HepG2 (cell line): ENCODE results near the gene CBFA2T2. TPM values are rescaled to one million over a fixed set of nuclear protein-coding genes. Genes with fewer than 3 reads are reported as not detected.

Experiments
- AHR ChIP-seq: IDR thresholded peaks from 2 replicates; pipeline ENCODE4 v1.6.1; 2018; ENCODE audit warnings: missing genetic modification reagents, missing compliant biosample characterization
- DR1 ChIP-seq: sonication (generic); formaldehyde crosslinking; IDR thresholded peaks from 2 replicates; pipeline ENCODE4 v1.8.0; 2021; ENCODE audit warnings: mild to moderate bottlenecking, missing genetic modification reagents, inconsistent platforms
- E2F2 ChIP-seq: sonication (generic); formaldehyde crosslinking; IDR thresholded peaks from 2 replicates; pipeline ENCODE4 v1.4.0; 2020; ENCODE audit warnings: missing genetic modification reagents, borderline replicate concordance
- EP300 ChIP-seq, 3 experiments: sonication (generic) in 1 of 3; formaldehyde crosslinking in 1 of 3; IDR thresholded peaks; 2 replicates each; pipeline versions ENCODE4 v1.5.1 to v1.6.1; 2011 to 2020; ENCODE audit warnings: low read depth in 2 of 3, low read length in 2 of 3, borderline replicate concordance in 1 of 3, improper control_type of control experiment in 1 of 3, mild to moderate bottlenecking in 1 of 3, missing genetic modification reagents in 1 of 3, moderate library complexity in 1 of 3
- ERF ChIP-seq: IDR thresholded peaks from 2 replicates; pipeline ENCODE4 v1.6.1; 2018; ENCODE audit warnings: missing biosample characterization, missing genetic modification reagents
- FOXM1 ChIP-seq: sonication (generic); formaldehyde crosslinking; IDR thresholded peaks from 2 replicates; pipeline ENCODE4 v1.5.0; 2020; ENCODE audit warnings: missing genetic modification reagents
- GATAD2A ChIP-seq: IDR thresholded peaks from 2 replicates; pipeline ENCODE4 v1.6.1; 2016
- JUND ChIP-seq: sonication (generic); formaldehyde crosslinking; IDR thresholded peaks from 2 replicates; pipeline ENCODE4 v1.8.0; 2022; ENCODE audit warnings: mild to moderate bottlenecking, missing genetic modification reagents
- MAFK ChIP-seq, 2 experiments: IDR thresholded peaks in 1 of 2; conservative IDR thresholded peaks in 1 of 2; 2 replicates each; pipeline ENCODE4 v1.6.1; 2011; ENCODE audit warnings: improper control_type of control experiment in 2 of 2, low read length in 2 of 2
- MTA3 ChIP-seq: sonication (generic); formaldehyde crosslinking; IDR thresholded peaks from 2 replicates; pipeline ENCODE4 v1.4.0; 2020; ENCODE audit warnings: missing genetic modification reagents
- PAX8 ChIP-seq: sonication (generic); formaldehyde crosslinking; IDR thresholded peaks from 2 replicates; pipeline ENCODE4 v1.8.0; 2022; ENCODE audit warnings: mild to moderate bottlenecking, missing genetic modification reagents, borderline replicate concordance
- PLRG1 ChIP-seq: fragments of 450-650 bp; conservative IDR thresholded peaks from 2 replicates; pipeline ENCODE4 v1.6.1; 2016
- RBFOX2 ChIP-seq: fragments of 200-400 bp; formaldehyde crosslinking; IDR thresholded peaks from 2 replicates; pipeline ENCODE4 v1.6.1; 2017; ENCODE audit warnings: low read depth, mild to moderate bottlenecking, low read length
- REPIN1 ChIP-seq: sonication (generic); formaldehyde crosslinking; IDR thresholded peaks from 2 replicates; pipeline ENCODE4 v1.8.0; 2022; ENCODE audit warnings: missing genetic modification reagents, low read depth, mild to moderate bottlenecking, borderline replicate concordance
- RFX1 ChIP-seq: fragments of 450-650 bp; IDR thresholded peaks from 2 replicates; pipeline ENCODE4 v1.6.1; 2017
- RXRB ChIP-seq: IDR thresholded peaks from 2 replicates; pipeline ENCODE4 v1.6.1; 2016; ENCODE audit warnings: borderline replicate concordance, missing genetic modification reagents, missing compliant biosample characterization
- SOX13 ChIP-seq, 3 experiments: fragments of 450-650 bp in 1 of 3; sonication (generic) in 1 of 3; formaldehyde crosslinking in 1 of 3; IDR thresholded peaks in 2 of 3; conservative IDR thresholded peaks in 1 of 3; 2 replicates each; pipeline versions ENCODE4 v1.5.0 to v1.6.1; 2016 to 2020; ENCODE audit warnings: antibody characterized with exemption in 1 of 3, mild to moderate bottlenecking in 1 of 3, missing compliant biosample characterization in 1 of 3, missing genetic modification reagents in 1 of 3, moderate library complexity in 1 of 3
- SOX6 ChIP-seq, 2 experiments: fragments of 450-650 bp in 1 of 2; sonication (generic) in 1 of 2; formaldehyde crosslinking in 1 of 2; IDR thresholded peaks; 2 replicates each; pipeline versions ENCODE4 v1.4.0 to v1.6.1; 2017 to 2020; ENCODE audit warnings: antibody characterized with exemption in 1 of 2, mild to moderate bottlenecking in 1 of 2, missing genetic modification reagents in 1 of 2
- SUZ12 ChIP-seq: fragments of 150-350 bp; IDR thresholded peaks from 2 replicates; pipeline ENCODE4 v1.6.1; 2014; ENCODE audit warnings: low read depth, low read length
- ZBTB44 ChIP-seq: sonication (generic); formaldehyde crosslinking; IDR thresholded peaks from 2 replicates; pipeline ENCODE4 v1.4.0; 2020; ENCODE audit warnings: missing genetic modification reagents
- ZEB1 ChIP-seq: IDR thresholded peaks from 2 replicates; pipeline ENCODE4 v1.6.1; 2012; ENCODE audit warnings: mild to moderate bottlenecking, low read depth, inconsistent platforms; ENCODE audit not compliant: insufficient replicate concordance
- ZKSCAN5 ChIP-seq: sonication (generic); formaldehyde crosslinking; IDR thresholded peaks from 2 replicates; pipeline ENCODE4 v1.5.1; 2020; ENCODE audit warnings: mild to moderate bottlenecking, missing genetic modification reagents
- ZNF234 ChIP-seq: sonication (generic); formaldehyde crosslinking; conservative IDR thresholded peaks from 2 replicates; pipeline ENCODE4 v1.5.1; 2020; ENCODE audit warnings: mild to moderate bottlenecking, missing genetic modification reagents
- ZNF292 ChIP-seq: sonication (generic); formaldehyde crosslinking; IDR thresholded peaks from 2 replicates; pipeline ENCODE4 v1.8.1; 2022; ENCODE audit warnings: mild to moderate bottlenecking, low read depth, missing genetic modification reagents, borderline replicate concordance
- ZNF547 ChIP-seq: sonication (generic); formaldehyde crosslinking; IDR thresholded peaks from 2 replicates; pipeline ENCODE4 v1.5.1; 2020; ENCODE audit warnings: mild to moderate bottlenecking, missing genetic modification reagents
- ZNF670 ChIP-seq: sonication (generic); formaldehyde crosslinking; IDR thresholded peaks from 2 replicates; pipeline ENCODE4 v1.8.0; 2022; ENCODE audit warnings: mild to moderate bottlenecking, missing genetic modification reagents, borderline replicate concordance
- ZNF672 ChIP-seq: sonication (generic); formaldehyde crosslinking; IDR thresholded peaks from 2 replicates; pipeline ENCODE4 v1.8.1; 2022; ENCODE audit warnings: missing genetic modification reagents
- ZNF724P ChIP-seq: sonication (generic); formaldehyde crosslinking; IDR thresholded peaks from 2 replicates; pipeline ENCODE4 v1.8.0; 2022; ENCODE audit warnings: missing genetic modification reagents, borderline replicate concordance
- ZNF772 ChIP-seq: sonication (generic); formaldehyde crosslinking; IDR thresholded peaks from 2 replicates; pipeline ENCODE4 v1.5.0; 2020; ENCODE audit warnings: mild to moderate bottlenecking, missing genetic modification reagents
- ZNF782 ChIP-seq: sonication (generic); formaldehyde crosslinking; IDR thresholded peaks from 2 replicates; pipeline ENCODE4 v1.4.0; 2020; ENCODE audit warnings: missing genetic modification reagents, mild to moderate bottlenecking, borderline replicate concordance
- ZNF788 ChIP-seq: sonication (generic); formaldehyde crosslinking; IDR thresholded peaks from 2 replicates; pipeline ENCODE4 v1.5.0; 2020; ENCODE audit warnings: mild to moderate bottlenecking, missing genetic modification reagents, borderline replicate concordance
- polyA plus RNA-seq, 8 experiments: library from polyadenylated mRNA; depleted of rRNA in 3 of 8; stranded (reverse) in 7 of 8; unstranded in 1 of 8; fragments of >200 nt; fragmentation: Illumina TruSeq in 4 of 8; extraction: Trizol in 4 of 8; gene quantifications; 2 replicates each; pipeline versions ENCODE4 v1.2.1 to v1.2.3, GENCODE V29; 2011 to 2016; ENCODE audit warnings: low read depth in 4 of 8, missing spikeins in 1 of 8, mixed read lengths in 1 of 8; ENCODE audit not compliant: insufficient read depth in 1 of 8
- total RNA-seq, 5 experiments: library from RNA; depleted of rRNA; stranded (reverse); fragments of >200 nt; fragmentation: Illumina TruSeq; extraction: Trizol; gene quantifications; 2 replicates each; pipeline ENCODE4 v1.2.3, GENCODE V29; 2016; ENCODE audit warnings: low read depth in 1 of 5

CBFA2T2 gene
- total and polyA plus RNA-seq, 2 of the 13 experiments (the other 11 are each of a cell fraction or from before 2014, with no cell fraction given), result 6.3 to 21.2 TPM

- TF ChIP-seq ZNF672 (no peak), MAFK (conservative IDR thresholded peaks at IDR 0.05 in 1 of 2, IDR thresholded peaks at IDR 0.05 in 1 of 2; ENCODE audit: low read length in 2 of 2) (no peak), ZNF670 (CRISPR knock-in tag) (no peak; the same call in 1 of the 2 replicates), AHR (CRISPR knock-in tag) (no peak), ZNF724P (CRISPR knock-in tag) (no peak), ZNF547 (CRISPR knock-in tag) (no peak), PAX8 (no peak), ZNF234 (CRISPR knock-in tag) (no peak), ZBTB44 (CRISPR knock-in tag) (0 out of 2 replicates have a peak, but pooled peaks have one; percentile 54), ZNF772 (CRISPR knock-in tag) (no peak), SOX6 (IDR thresholded peaks at IDR 0.05) (no peak), SOX6 (CRISPR knock-in tag; IDR thresholded peaks at IDR 0.05) (peak; percentile 63), ZNF292 (no peak), SOX13 (IDR thresholded peaks at IDR 0.05) (no peak), SOX13 (CRISPR knock-in tag; conservative IDR thresholded peaks at IDR 0.05 in 1 of 2, IDR thresholded peaks at IDR 0.05 in 1 of 2) (peak in 1 of 2 experiments; percentile 50; a peak in 2 of 4 replicates), EP300 (IDR thresholded peaks at IDR 0.05; ENCODE audit: low read depth in 2 of 2, low read length in 2 of 2) (0 out of 4 replicates have a peak, but pooled peaks of 1 of the 2 experiments have one; percentile 27), EP300 (CRISPR knock-in tag; IDR thresholded peaks at IDR 0.05; ENCODE audit: borderline replicate concordance) (no peak), PLRG1 (no peak), ERF (CRISPR knock-in tag) (no peak; the same call in 1 of the 2 replicates), ZNF782 (CRISPR knock-in tag) (no peak), ZKSCAN5 (CRISPR knock-in tag) (no peak), RFX1 (no peak), RBFOX2 (no peak), SUZ12 (no peak), FOXM1 (CRISPR knock-in tag) (no peak), JUND (CRISPR knock-in tag) (no peak), RXRB (CRISPR knock-in tag) (peak; percentile 58; the same call in 1 of the 2 replicates), ZEB1 (no peak), ZNF788 (peak; percentile 48; the same call in 1 of the 2 replicates), MTA3 (CRISPR knock-in tag) (no peak), GATAD2A (CRISPR knock-in tag) (peak; percentile 70), E2F2 (CRISPR knock-in tag) (no peak), DR1 (CRISPR knock-in tag) (no peak), REPIN1 (CRISPR knock-in tag) (no peak)
Measured at GRCh38 chr20:33555755-33556154, 65.9 kb downstream of the CBFA2T2 start (continued).
